Measurements from ENCODE around the gene SGCD. TPM values are rescaled to one million over a fixed set of nuclear protein-coding genes. Genes with fewer than 3 reads are reported as not detected.

The SGCD gene
- total RNA-seq, 3 donors from 2014 or later, result 0.03 TPM; not detected in 2

DNA sequence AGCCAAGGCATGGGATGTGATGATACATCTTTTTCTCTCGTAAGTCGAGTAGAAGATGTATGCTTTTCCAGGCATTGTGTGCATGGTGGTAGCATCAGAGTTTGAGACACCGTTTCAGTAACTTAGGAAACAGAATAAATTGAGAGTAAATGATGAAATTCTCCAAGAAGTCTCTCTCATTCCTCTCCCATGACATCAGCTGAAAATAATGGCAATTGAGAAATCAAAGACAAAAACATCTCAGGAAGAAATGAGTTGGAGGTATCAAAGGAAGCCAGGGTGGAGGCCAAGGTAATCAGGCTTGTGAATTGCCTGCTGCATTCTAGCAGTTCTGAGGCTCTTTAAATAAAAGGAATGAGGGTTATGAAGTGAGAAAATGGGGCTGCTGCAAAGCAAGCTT lies 53.9 kb downstream of the SGCD start:
- Mint-ChIP-seq H3K4me1 (ENCODE audit: low read depth) (no peaks in the 10 kb centered on the region), H3K4me3 (no peak overlapping the region), H3K27me3 (ENCODE audit: low read depth) (peaks cover 3% of the 10 kb centered on the region)

DNA sequence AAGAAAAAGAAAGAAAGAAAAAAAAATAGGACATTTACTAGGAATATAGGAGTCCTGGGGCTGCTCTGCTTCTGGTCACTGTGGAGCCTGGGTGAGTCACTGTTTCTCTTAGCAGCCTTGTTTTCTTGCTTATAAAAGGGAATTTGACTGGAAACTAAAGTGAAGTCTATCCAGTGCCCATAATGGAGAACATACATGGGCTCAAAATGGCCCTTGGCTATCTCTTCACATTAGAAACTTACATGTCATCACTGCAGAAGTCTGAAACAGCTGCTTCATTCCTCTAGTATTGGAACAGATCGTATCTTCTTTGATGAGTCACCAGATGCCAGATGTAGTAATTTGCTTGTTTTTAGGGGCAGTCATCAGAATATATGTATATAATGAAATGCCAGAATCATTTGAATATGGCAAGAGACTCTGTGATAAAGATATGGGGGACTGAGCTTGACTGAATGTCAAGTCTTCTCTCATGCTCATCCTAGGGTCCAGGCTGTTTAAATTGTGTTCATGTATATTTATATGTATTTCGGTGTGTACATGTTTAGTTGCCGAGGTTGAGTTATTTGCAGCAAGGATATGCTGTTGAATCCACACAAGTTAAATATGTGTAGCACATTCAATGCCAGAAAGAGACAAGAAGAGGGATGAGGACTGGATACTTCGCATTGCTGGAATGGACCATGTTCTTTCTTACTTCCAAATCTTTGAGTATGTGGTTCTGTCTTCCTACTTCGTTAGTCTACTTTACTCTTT lies 56.7 kb downstream of the SGCD start:
- ATAC-seq (no peak), DNase-seq (no peak)
- no peaks in the 10 kb centered on the region for H3K27me3 Mint-ChIP-seq (ENCODE audit: low read depth)
- H3K9me3 Mint-ChIP-seq, result no peaks in the 10 kb centered on the region
- no peaks in the 10 kb centered on the region for H3K36me3 Mint-ChIP-seq (ENCODE audit: insufficient read depth)
- no peaks in the 10 kb centered on the region for H3K4me1 Mint-ChIP-seq (ENCODE audit: low read depth)
- H3K4me3 Mint-ChIP-seq, result no peak overlapping the region

More for the DNA sequence above, 53.9 kb downstream of the SGCD start:
- no peak for DNase-seq
- no peak for ATAC-seq
- H3K36me3 Mint-ChIP-seq (ENCODE audit: insufficient read depth), result no peaks in the 10 kb centered on the region
- no peaks in the 10 kb centered on the region for H3K9me3 Mint-ChIP-seq

DNA sequence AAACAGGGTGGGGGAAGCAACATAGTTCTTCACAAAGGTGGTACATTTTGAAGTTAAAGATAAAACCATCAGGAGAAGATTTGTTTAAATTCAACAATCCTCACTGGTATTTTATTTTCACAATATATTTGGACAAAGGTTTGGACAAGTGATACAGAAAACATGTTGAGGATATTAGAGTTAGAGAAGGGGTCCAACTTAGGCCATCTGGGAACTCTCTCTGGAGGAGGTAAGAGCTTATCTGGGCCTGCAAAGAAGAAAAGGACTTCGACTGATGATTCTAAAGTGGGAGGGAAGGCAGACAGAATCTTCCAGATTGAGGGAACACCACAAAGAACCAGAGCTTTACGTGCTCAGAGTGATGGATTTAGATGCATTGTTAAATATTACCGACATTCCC lies 58.5 kb downstream of the SGCD start:
- Mint-ChIP-seq H3K4me3 (no peak overlapping the region), H3K36me3 (ENCODE audit: insufficient read depth) (no peaks in the 10 kb centered on the region), H3K27me3 (ENCODE audit: low read depth) (peaks cover 2% of the 10 kb centered on the region), H3K4me1 (ENCODE audit: low read depth) (no peaks in the 10 kb centered on the region), H3K9me3 (no peaks in the 10 kb centered on the region)
- ATAC-seq, result no peak
- no peak for DNase-seq

DNA sequence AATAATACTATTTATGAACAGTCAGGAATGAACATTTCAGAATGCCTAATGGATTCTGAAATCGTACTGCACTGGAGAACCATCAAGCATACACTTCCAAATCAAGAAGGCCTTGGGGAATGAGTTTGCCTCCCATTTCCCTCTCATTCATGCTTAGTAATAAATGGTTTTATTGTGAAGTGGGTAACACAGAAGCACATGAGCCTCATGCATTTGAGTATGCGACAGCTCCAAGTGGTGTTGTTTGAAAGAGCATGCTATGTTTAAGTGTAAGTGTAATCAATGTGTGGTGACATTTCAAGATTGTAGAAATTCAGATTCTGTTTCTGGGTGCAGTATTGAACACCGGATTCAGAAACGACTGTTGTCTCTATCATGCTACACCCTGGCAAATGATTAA lies 60.0 kb downstream of the SGCD start:
- no peaks in the 10 kb centered on the region for H3K9me3 Mint-ChIP-seq
- H3K4me3 Mint-ChIP-seq, result no peak overlapping the region
- no peaks in the 10 kb centered on the region for H3K36me3 Mint-ChIP-seq (ENCODE audit: insufficient read depth)
- H3K27me3 Mint-ChIP-seq (ENCODE audit: low read depth), result peaks cover 2% of the 10 kb centered on the region
- H3K4me1 Mint-ChIP-seq (ENCODE audit: low read depth), result no peaks in the 10 kb centered on the region
- ATAC-seq (no peak), DNase-seq (no peak)

DNA sequence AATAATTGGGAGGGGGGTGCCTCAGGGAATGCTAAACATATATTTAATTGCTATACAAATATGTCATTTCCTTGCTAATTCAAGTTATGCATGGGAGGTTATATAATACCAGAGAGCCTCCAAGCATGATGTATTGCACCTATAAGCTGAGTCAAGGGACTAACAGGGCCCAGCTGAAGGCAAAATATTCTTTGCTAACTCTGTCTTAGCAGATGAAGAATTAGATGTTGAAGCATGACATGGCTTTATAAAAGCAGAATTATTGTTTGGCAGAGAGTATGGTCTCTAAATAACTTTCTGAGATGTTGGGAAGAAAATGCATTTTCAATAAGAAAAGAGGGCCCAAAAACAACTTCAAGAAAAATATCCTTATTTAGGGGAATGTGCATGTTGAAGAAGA lies 60.4 kb downstream of the SGCD start:
- no peaks in the 10 kb centered on the region for H3K36me3 Mint-ChIP-seq (ENCODE audit: insufficient read depth)
- no peaks in the 10 kb centered on the region for H3K4me1 Mint-ChIP-seq (ENCODE audit: low read depth)
- no peak overlapping the region for H3K4me3 Mint-ChIP-seq
- H3K27me3 Mint-ChIP-seq (ENCODE audit: low read depth), result peaks cover 2% of the 10 kb centered on the region
- DNase-seq (no peak), ATAC-seq (no peak)
- no peaks in the 10 kb centered on the region for H3K9me3 Mint-ChIP-seq

DNA sequence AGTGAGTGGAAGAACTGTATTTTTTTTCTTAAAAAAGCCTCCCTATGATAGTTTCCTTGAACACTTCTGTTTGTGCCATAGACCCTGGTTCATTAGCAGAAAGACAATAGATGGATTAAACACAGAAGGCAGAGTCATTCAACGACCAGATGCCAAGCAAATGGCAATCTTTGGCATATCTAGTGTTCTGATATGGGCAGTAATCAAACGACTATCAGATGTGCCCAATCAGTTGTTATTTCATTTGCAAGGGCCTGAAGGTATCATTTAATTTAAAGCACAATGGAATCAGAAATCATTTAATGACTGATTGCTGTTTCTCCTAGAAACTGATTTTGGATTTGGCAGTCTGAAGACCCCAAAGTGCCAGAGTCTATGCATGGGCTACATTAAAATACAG lies 61.3 kb downstream of the SGCD start:
- Mint-ChIP-seq H3K36me3 (ENCODE audit: insufficient read depth) (no peaks in the 10 kb centered on the region), H3K9me3 (no peaks in the 10 kb centered on the region), H3K27me3 (ENCODE audit: low read depth) (peaks cover 2% of the 10 kb centered on the region), H3K4me3 (no peak overlapping the region), H3K4me1 (ENCODE audit: low read depth) (no peaks in the 10 kb centered on the region)
- ATAC-seq (no peak), DNase-seq (no peak)

DNA sequence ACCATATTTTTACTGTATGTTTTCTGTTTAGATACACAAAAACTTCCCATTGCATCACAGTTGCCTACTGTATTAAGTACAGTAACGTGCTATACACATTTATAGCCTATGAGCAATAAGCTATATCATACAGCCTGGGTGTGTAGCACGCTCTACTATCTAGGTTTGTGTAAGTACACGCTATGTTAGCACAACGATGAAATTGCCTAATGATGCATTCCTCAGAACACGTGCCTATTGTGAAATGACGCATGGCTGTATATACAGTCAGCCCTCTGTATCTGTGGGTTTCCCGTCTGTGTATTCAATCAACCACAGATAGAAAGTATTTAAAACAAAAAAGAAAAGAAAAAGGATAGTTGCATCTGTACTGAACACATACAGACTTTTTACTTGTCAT lies 64.2 kb downstream of the SGCD start:
- H3K27me3 Mint-ChIP-seq (ENCODE audit: low read depth), result peaks cover 2% of the 10 kb centered on the region
- ATAC-seq (no peak), DNase-seq (no peak)
- H3K4me1 Mint-ChIP-seq (ENCODE audit: low read depth), result no peaks in the 10 kb centered on the region
- H3K9me3 Mint-ChIP-seq, result no peaks in the 10 kb centered on the region
- H3K4me3 Mint-ChIP-seq, result no peak overlapping the region
- H3K36me3 Mint-ChIP-seq (ENCODE audit: insufficient read depth), result no peaks in the 10 kb centered on the region

DNA sequence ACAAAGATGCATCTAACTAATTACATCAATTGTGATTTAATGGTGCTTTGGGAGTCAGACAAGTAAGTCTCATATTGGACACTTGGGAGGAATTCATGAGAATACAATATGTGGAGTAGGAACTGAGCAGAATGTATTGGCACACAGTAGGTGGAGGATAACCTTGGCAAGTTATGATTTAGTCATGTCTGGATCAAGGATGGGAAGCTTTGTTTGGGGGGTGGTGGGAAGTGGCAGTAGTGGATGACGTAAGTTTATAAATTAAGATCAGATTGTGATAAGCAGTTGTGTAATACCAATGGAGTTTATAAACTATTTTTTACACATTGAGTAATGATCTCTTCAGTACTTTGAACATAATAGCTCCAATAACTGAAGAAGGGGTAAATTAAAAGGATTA lies 67.0 kb downstream of the SGCD start:
- Mint-ChIP-seq H3K27me3 (ENCODE audit: low read depth) (peaks cover 2% of the 10 kb centered on the region), H3K4me3 (no peak overlapping the region), H3K9me3 (no peaks in the 10 kb centered on the region), H3K4me1 (ENCODE audit: low read depth) (no peaks in the 10 kb centered on the region), H3K36me3 (ENCODE audit: insufficient read depth) (no peaks in the 10 kb centered on the region)
- ATAC-seq (no peak), DNase-seq (no peak)

DNA sequence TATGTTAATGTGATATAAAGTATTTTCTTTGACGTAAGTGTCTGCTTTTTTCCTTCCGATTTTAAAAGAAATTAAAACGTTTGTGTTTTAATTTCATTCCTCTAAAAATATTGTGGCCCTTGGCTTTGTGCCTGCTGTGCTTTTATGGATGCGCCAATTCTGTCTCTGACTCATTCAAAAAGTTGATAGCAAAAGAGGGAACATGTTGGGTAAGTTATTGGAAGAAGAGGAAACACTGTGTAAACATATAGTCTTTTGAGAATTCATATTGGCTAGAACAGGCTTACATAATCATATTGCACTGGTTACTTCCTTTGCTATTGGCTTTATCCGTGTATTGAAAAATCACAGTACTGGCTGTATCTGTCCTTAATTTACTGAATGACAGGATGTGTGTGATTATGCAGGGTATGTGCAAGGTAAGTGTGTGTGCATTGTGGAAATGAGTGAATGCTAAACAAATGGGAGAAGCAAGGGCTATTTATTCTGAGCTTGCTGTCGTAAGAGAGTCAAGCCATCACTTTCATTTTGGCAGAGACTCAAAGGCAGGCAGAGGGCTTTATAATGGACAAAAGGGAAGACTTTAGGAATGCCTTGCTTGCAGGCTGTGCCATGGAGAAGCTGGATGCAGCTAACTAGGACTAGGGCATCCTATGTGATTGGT lies 67.8 kb downstream of the SGCD start:
- Mint-ChIP-seq H3K36me3 (ENCODE audit: insufficient read depth) (no peaks in the 10 kb centered on the region), H3K27me3 (ENCODE audit: low read depth) (peaks cover 3% of the 10 kb centered on the region), H3K9me3 (no peaks in the 10 kb centered on the region), H3K4me1 (ENCODE audit: low read depth) (no peaks in the 10 kb centered on the region), H3K4me3 (no peak overlapping the region)
- no peak for DNase-seq
- ATAC-seq, result no peak

DNA sequence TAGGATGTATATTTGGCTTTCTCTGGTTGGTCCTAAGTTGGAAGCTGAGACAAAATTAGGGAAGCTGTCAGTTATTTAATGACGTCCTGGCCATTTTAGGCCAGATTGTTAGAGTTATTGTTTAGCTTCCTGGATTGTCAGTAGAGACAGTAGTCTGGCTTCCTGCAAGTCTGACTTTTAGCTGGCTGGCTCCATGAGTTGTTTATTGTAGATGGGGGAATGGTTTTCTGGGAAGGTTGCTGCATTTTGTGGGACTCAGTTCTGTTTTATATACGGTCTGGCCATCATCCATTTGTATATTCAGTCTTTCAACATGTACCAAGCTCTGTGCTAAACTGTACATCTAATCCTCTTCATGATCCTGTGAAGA lies 68.3 kb downstream of the SGCD start:
- Mint-ChIP-seq H3K36me3 (ENCODE audit: insufficient read depth) (no peaks in the 10 kb centered on the region), H3K9me3 (no peaks in the 10 kb centered on the region), H3K4me3 (no peak overlapping the region)

DNA sequence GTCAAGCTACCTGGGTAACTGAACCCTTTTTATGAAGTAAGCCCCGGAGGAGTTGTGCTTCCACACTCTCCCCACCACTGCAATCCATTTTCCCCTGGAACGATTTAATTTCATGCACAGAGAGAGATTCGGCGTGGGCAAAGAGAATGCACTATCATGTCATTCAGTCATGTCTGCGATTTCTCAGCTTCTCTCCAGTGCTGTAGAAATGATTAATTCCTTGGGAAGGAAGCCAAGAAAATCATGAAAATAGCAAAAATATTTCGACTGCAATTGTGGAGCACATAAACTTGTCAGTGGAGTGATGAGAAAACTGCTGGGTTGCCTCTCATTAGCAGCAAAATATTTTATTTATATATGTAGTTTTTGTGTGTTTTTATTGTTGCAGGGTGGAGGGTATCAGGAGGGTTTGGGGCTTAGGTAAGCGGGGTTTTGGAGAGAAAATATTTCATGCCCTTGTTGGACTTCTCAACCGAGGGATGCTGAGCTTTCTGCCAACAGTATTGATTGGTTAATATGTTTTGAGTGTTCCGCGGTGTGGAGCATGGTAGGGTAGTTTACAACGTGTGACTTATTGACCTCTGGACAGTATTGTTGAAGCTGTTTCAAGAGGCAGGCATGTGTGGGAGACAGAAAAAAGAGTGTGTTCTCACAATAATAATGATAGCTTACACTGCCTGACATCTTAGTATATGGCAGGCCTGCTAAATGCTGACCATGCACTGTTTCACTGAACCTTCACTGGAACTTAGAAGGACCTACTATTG lies 69.3 kb downstream of the SGCD start:
- Mint-ChIP-seq H3K4me1 (ENCODE audit: low read depth) (no peaks in the 10 kb centered on the region), H3K4me3 (no peak overlapping the region), H3K36me3 (ENCODE audit: insufficient read depth) (no peaks in the 10 kb centered on the region), H3K27me3 (ENCODE audit: low read depth) (peaks cover 2% of the 10 kb centered on the region), H3K9me3 (no peaks in the 10 kb centered on the region)
- DNase-seq, result no peak
- no peak for ATAC-seq

More for the DNA sequence above, 68.3 kb downstream of the SGCD start:
- DNase-seq, result no peak
- no peaks in the 10 kb centered on the region for H3K4me1 Mint-ChIP-seq (ENCODE audit: low read depth)
- no peak for ATAC-seq
- peaks cover 2% of the 10 kb centered on the region for H3K27me3 Mint-ChIP-seq (ENCODE audit: low read depth)

DNA sequence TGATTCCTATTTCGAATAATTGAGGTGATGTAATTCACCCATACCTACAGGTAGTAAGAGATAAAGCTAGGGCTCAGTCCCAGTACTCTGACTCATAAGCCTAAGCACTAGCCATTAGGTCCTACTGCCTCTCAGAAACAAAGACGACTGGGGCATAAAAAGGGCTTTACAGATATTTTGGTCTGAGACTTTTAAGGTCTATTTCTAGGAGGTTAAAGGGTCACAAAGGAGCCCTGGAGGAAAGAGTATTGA lies 69.8 kb downstream of the SGCD start:
- Mint-ChIP-seq H3K27me3 (ENCODE audit: low read depth) (peaks cover 3% of the 10 kb centered on the region), H3K4me3 (no peak overlapping the region), H3K9me3 (no peaks in the 10 kb centered on the region), H3K4me1 (ENCODE audit: low read depth) (peaks cover 2% of the 10 kb centered on the region), H3K36me3 (ENCODE audit: insufficient read depth) (no peaks in the 10 kb centered on the region)
- DNase-seq (no peak), ATAC-seq (no peak)

DNA sequence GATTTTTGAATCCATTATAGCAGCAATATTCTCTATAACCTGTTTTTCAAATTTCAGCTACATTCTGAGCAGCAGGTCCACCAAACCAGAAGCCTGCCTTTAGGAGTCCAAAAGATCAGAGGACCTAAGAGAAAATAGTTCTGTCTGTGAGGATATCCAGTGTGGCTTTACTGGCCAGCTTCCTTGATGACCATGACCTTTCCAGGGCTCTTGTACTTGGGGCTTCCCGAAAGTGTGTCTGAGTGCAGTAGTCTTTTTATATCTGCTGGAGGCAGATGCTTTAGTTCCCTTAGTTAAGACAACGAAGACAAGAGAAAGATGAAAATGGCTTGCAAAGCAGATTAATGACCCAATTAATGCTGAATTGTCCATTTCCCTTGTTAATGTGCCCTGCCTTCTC lies 72.4 kb downstream of the SGCD start:
- Mint-ChIP-seq H3K4me3 (no peak overlapping the region), H3K27me3 (ENCODE audit: low read depth) (peaks cover 4% of the 10 kb centered on the region), H3K4me1 (ENCODE audit: low read depth) (peaks cover 9% of the 10 kb centered on the region), H3K36me3 (ENCODE audit: insufficient read depth) (no peaks in the 10 kb centered on the region), H3K9me3 (no peaks in the 10 kb centered on the region)
- no peak for ATAC-seq
- DNase-seq, result no peak

DNA sequence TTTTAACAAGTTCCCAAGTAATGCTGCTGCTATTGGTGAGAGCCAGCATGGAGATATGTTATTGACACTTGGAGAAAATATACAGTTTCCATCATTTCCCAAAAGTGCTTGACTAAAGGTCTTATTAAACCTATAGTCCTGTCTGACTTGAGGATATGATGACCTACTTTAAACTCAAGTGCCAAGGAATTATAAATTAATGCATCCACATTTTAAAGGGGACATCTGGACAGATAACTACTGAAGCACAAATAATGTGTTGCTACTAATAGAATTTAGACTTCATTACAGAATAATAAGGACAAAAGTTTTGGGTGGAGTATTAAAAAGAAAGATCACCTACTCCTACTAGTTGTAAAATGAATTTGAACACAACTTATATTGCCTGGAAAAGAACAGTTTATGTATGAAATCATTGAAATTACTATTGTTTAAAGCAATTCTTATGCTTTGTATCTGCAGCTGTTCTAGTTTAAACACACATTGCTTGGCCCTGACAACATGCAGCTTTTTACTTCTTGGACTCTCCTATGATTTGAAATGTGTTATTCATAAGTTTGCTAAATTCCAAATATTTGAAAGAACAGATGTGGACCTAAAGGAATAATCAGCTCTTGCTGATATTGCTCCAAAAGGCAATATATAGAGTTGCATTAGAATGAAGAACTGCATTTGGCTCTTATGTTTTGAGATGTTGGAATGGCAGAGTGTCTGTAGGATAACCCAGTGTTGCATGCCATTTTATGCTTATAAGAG lies 73.4 kb downstream of the SGCD start:
- ATAC-seq (no peak), DNase-seq (no peak)
- Mint-ChIP-seq H3K9me3 (no peaks in the 10 kb centered on the region), H3K4me3 (no peak overlapping the region), H3K4me1 (ENCODE audit: low read depth) (peaks cover 9% of the 10 kb centered on the region), H3K27me3 (ENCODE audit: low read depth) (peaks cover 4% of the 10 kb centered on the region), H3K36me3 (ENCODE audit: insufficient read depth) (no peaks in the 10 kb centered on the region)
